ENCODE measurements around the gene FIZ1. TPM values are rescaled to one million over a fixed set of nuclear protein-coding genes. Genes with fewer than 3 reads are reported as not detected.

FIZ1 gene
- total RNA-seq, 4 donors from 2014 or later: 5.8 to 12.7 (median 7.9) TPM

GRCh38 chr19:55601084-55601483, 1.8 kb upstream of the FIZ1 start:
- Histone ChIP-seq H3K4me1 (peaks cover 26 to 66% (median 28%) of the 10 kb centered on the region in 3 donors), H3K4me3 (peak overlapping the region; percentile 81 to 85 (median 84)), H3K27me3 (no peaks in the 10 kb centered on the region), H3K27ac (peak overlapping the region; percentile 96 to 99 (median 98)), H3K9me3 (no peaks in the 10 kb centered on the region), H3K36me3 (peaks cover 0 to 30% (median 7%) of the 10 kb centered on the region in 3 donors)
- TF ChIP-seq POLR2A (IDR thresholded peaks at IDR 0.05): peak in 1 of 4 donors; percentile 36
- TF ChIP-seq CTCF (IDR thresholded peaks at IDR 0.05): no peak
- intact Hi-C loops (cut with DNase I): no loop called here
- WGBS, 2 donors: 32 to 34% methylated on average over 4 of the region's 4 CpGs
- DNase-seq: no peak

DNA sequence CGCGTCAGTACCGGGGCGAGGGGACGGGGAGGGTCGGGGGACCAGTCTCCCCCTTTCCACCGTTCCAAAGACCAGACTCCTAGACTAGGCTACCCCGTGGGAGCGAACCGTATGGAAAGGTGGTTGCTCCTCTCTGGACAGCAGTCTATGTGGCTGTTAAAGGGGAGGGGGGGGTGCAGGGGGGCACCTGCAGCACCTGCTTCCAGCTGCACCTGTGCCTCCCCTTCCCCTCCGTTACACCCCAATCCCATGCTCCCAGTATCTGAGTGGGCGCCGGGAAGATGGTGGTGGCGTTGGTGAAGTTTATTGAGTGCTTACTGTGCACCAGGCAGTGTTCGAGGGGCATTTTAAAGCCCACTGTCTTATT, 1.3 kb upstream of the FIZ1 start:
- no peak for TF ChIP-seq POLR2A (IDR thresholded peaks at IDR 0.05)
- TF ChIP-seq CTCF (IDR thresholded peaks at IDR 0.05): no peak
- Histone ChIP-seq H3K27ac (peak overlapping the region; percentile 96 to 99 (median 98)), H3K4me3 (peak overlapping the region; percentile 81 to 85 (median 84)), H3K4me1 (peaks cover 26 to 62% (median 28%) of the 10 kb centered on the region in 3 donors), H3K9me3 (no peaks in the 10 kb centered on the region), H3K36me3 (peaks cover 0 to 34% (median 7%) of the 10 kb centered on the region in 3 donors), H3K27me3 (no peaks in the 10 kb centered on the region)
- intact Hi-C loops (cut with DNase I): no loop called here
- WGBS, 2 donors: 3 to 9% methylated on average over 5 of the region's 15 CpGs
- DNase-seq: no peak

DNA sequence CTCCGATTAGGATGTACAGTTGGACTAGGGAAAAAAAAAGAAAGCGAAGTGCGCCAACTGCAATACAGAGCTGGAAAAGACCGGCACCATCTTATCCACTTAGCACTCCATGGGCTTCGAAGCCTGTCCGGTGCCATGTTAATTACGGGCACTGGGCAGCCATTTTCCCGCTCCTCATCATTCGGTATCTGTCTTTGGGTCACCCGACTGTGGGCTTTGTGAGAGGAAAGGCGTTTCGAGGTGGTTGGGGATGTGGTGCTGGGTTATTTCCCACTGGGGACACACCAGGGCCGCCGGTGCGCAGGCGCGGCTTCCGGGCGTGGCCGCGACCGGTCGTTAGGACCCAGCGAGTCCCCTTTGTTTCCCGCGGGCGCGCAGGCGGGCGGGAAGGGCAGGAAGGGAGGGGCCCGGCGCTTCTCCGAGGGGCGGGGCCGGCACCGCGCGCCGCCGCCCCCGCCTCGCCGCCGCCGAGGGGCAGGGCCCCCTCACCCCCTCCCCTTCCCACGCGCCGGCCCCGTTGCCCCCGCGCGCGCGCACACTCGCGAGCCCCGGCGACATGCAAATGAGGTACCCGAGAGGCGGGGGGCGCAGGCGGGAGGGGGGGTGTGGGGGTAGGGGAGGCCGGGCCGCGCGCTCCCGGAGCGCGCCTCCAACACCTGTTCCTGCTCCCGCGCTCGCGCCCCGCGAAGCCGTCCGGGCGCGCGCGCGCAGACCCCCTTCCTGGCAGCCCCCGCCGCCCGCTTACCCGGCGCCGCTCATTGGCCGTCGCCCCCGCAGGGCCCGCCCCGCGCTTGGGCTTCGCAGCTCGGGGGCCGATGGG, 735 bp upstream of the FIZ1 start, which contains the start of gene ZNF524:
ZNF524 (plus strand) TSS at position 447 of the 820 bp plus-strand sequence. CDS start 1,825 bp downstream, outside the sequence.
- intact Hi-C loops (cut with DNase I): no loop called here

DNA sequence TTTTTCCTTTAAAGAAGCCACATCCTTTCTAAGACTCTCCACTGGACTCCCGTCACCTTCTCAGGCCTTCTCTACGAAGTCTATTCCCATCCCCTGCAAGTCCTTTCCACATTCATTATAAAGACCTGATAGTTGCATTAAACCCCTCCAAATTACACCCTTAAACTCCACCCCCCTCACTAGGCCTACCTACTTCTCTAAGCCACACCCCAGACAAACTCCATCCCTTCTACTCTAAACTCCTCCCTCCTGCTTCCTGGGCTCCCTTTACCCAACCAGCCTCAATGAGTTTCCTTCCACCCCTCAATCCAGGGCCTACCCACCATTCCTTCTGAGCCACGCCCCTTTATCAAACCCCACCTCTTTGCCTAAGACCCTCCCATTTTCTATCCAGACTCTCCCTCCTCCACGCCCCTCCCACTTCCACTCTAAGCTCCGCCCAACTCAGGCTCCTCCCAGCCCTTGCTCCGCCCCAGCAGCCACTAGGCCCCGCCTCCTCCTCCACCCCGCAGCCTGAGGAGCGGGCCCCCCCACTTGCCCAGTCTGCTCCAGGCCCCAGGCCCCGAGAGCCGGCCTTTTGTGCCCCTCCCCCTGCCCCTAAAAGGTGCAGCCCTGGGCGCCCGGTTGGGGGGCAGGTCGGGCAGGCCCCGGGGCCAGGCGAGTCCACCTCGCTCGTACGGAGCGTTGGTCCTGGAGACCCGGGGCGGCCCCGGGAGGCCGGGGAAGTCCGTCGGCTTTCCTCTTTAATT, 424 bp downstream of the FIZ1 start:
- TF ChIP-seq CTCF (IDR thresholded peaks at IDR 0.05) (no peak), POLR2A (IDR thresholded peaks at IDR 0.05) (peak in 1 of 4 donors; percentile 52)
- peak overlapping the region; percentile 96 to 99 (median 98) for H3K27ac ChIP-seq
- peaks cover 0 to 45% (median 7%) of the 10 kb centered on the region in 3 donors for H3K36me3 ChIP-seq
- H3K4me1 ChIP-seq: peaks cover 18 to 49% (median 18%) of the 10 kb centered on the region in 3 donors
- intact Hi-C loops (cut with DNase I): no loop called here
- H3K4me3 ChIP-seq: peak overlapping the region; percentile 81 to 85 (median 84)
- no peaks in the 10 kb centered on the region for H3K9me3 ChIP-seq
- peak; percentile 83 for DNase-seq
- no peaks in the 10 kb centered on the region for H3K27me3 ChIP-seq
- whole genome bisulfite sequencing, 2 donors: 25 to 28% methylated on average over 5 to 7 of the region's 26 CpGs

More for the DNA sequence above, 735 bp upstream of the FIZ1 start, which contains the start of gene ZNF524:
- Histone ChIP-seq H3K27ac (peak within 1 kb of the TSS; percentile 96 to 99 (median 98)), H3K36me3 (peaks cover 0 to 40% (median 7%) of the 10 kb centered on the region in 3 donors), H3K27me3 (no peaks in the 10 kb centered on the region), H3K4me1 (peaks cover 25 to 60% (median 28%) of the 10 kb centered on the region in 3 donors), H3K9me3 (no peaks in the 10 kb centered on the region), H3K4me3 (peak within 1 kb of the TSS; percentile 81 to 85 (median 84))
- peak; percentile 72 for DNase-seq
- TF ChIP-seq CTCF (IDR thresholded peaks at IDR 0.05): peak in 1 of 6 experiments; percentile 8
- TF ChIP-seq POLR2A (IDR thresholded peaks at IDR 0.05): no peak
- 0% methylated on average over 10 to 12 of the region's 97 CpGs for WGBS, 2 donors

Data from esophagus squamous epithelium (tissue), 5 donors.